ENCODE measurements around the gene PCLO. TPM values are rescaled to one million over a fixed set of nuclear protein-coding genes. Genes with fewer than 3 reads are reported as not detected.

Gene PCLO
- total and polyA plus RNA-seq, 2 of the 4 experiments (the other 2 are of a cell fraction) = under 0.01 to 0.05 TPM

DNA sequence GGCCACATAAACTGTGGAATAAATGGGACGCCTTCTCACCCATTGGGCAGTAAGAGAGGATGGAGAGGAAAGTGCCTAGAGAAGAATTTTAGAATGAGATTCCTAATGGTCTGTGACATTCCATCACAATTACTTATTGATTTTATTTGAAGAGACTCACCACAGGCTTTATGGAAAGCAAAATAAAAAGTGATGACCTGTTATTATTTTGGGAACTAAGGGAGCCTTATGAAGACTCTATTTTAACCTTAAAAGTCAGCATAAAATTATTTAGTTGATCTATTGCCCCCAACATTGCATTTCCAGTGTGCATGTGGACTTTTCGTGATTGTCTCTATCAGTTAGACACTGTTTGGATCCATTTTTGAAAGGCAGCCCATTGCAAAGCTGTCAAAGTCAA is 107.5 kb downstream of the PCLO start:
- H2AK9ac ChIP-seq (replicated peaks; ENCODE audit: low read depth, low read length, poor library complexity) = no peak overlapping the region
- H3K79me1 ChIP-seq (ENCODE audit: low read depth in 1 of 2, low read length in 2 of 2) = no peaks in the 10 kb centered on the region
- no peak overlapping the region for H3K56ac ChIP-seq (ENCODE audit: extremely low read depth, insufficient read depth, low read length)
- H4K20me1 ChIP-seq (ENCODE audit: insufficient read depth, low read length) = no peaks in the 10 kb centered on the region
- dilution Hi-C loops (cut with HindIII; ENCODE audit: low sequenced_read_pairs, unreplicated experiment) = no loop called here
- no peak overlapping the region for H2AK5ac ChIP-seq (ENCODE audit: low read depth, low read length)
- in situ Hi-C loops (cut with MboI; ENCODE audit: low sequenced_read_pairs) = no loop called here
- no peaks in the 10 kb centered on the region for H3K9me3 ChIP-seq (ENCODE audit: control insufficient read depth, insufficient read depth, low read length)
- no peak overlapping the region for H2AFZ ChIP-seq (replicated peaks; ENCODE audit: low read length, poor library complexity)
- CTCF ChIA-PET = no interaction called here
- intact Hi-C loops (cut with micrococcal nuclease) = no loop called here
- H2BK15ac ChIP-seq (ENCODE audit: low read depth, low read length) = no peak overlapping the region
- H3K9me1 ChIP-seq (ENCODE audit: insufficient read depth, low read length) = no peaks in the 10 kb centered on the region
- TF ChIP-seq SMC3 (IDR thresholded peaks at IDR 0.05; ENCODE audit: low read depth, low read length) = no peak
- TF ChIP-seq USF2 (IDR thresholded peaks at IDR 0.05; ENCODE audit: low read depth, low read length) = no peak
- TF ChIP-seq MAFK (IDR thresholded peaks at IDR 0.05; ENCODE audit: low read depth, low read length) = 0 out of 2 replicates have a peak, but pooled peaks have one; percentile 23
- H3K4me2 ChIP-seq (ENCODE audit: low read depth, low read length) = no peak overlapping the region
- no peak overlapping the region for H2BK20ac ChIP-seq (ENCODE audit: low read depth, low read length)
- no peaks in the 10 kb centered on the region for H3K27me3 ChIP-seq (ENCODE audit: control insufficient read depth, insufficient read depth, low read length)
- H3K14ac ChIP-seq (replicated peaks; ENCODE audit: low read depth, low read length) = no peak overlapping the region
- H3K4me1 ChIP-seq (ENCODE audit: control insufficient read depth, insufficient read depth, low read length) = no peaks in the 10 kb centered on the region
- H2BK120ac ChIP-seq (ENCODE audit: low read depth, low read length) = no peak overlapping the region
- ATAC-seq (ENCODE audit: low read depth) (no peak), DNase-seq (no peak)
- H3K27ac ChIP-seq (ENCODE audit: insufficient read depth, low read length) = no peak overlapping the region
- no peak overlapping the region for H3K23ac ChIP-seq (ENCODE audit: low read depth, low read length)
- no peak overlapping the region for H3K4me3 ChIP-seq (ENCODE audit: insufficient read depth, low read depth, low read length)
- H3K36me3 ChIP-seq (ENCODE audit: control insufficient read depth, insufficient read depth, low read length) = no peaks in the 10 kb centered on the region
- H4K91ac ChIP-seq (ENCODE audit: insufficient read depth, low read depth, low read length) = no peak overlapping the region
- no peak overlapping the region for H2BK5ac ChIP-seq (ENCODE audit: low read depth, low read length, poor library complexity, severe bottlenecking)
- H3K18ac ChIP-seq (ENCODE audit: low read depth, low read length) = no peak overlapping the region
- WGBS, 2 experiments (ENCODE audit: extremely low coverage in 2 of 2, insufficient read length in 1 of 2) = no CpG with 5 or more reads among the region's 2 CpGs
- H3K4ac ChIP-seq (ENCODE audit: low read depth, low read length) = no peak overlapping the region
- H4K5ac ChIP-seq (ENCODE audit: low read depth, low read length) = no peak overlapping the region
- no peak overlapping the region for H3K9ac ChIP-seq (ENCODE audit: low read depth, low read length)
- POLR2A ChIA-PET (ENCODE audit: unreplicated experiment) = no interaction called here
- no TSS peak for BruUV-seq (replicated peaks)
- no peak overlapping the region for H4K8ac ChIP-seq (ENCODE audit: low read depth in 2 of 2, low read length in 2 of 2)
